ENCODE measurements around the gene CFAP43. TPM values are rescaled to one million over a fixed set of nuclear protein-coding genes. Genes with fewer than 3 reads are reported as not detected.

Gene CFAP43
- total and polyA plus RNA-seq, 10 of the 15 experiments (the other 5 are each of a cell fraction or from before 2014, with no cell fraction given) = 0.06 to 0.14 (median 0.10) TPM; not detected in 5

DNA sequence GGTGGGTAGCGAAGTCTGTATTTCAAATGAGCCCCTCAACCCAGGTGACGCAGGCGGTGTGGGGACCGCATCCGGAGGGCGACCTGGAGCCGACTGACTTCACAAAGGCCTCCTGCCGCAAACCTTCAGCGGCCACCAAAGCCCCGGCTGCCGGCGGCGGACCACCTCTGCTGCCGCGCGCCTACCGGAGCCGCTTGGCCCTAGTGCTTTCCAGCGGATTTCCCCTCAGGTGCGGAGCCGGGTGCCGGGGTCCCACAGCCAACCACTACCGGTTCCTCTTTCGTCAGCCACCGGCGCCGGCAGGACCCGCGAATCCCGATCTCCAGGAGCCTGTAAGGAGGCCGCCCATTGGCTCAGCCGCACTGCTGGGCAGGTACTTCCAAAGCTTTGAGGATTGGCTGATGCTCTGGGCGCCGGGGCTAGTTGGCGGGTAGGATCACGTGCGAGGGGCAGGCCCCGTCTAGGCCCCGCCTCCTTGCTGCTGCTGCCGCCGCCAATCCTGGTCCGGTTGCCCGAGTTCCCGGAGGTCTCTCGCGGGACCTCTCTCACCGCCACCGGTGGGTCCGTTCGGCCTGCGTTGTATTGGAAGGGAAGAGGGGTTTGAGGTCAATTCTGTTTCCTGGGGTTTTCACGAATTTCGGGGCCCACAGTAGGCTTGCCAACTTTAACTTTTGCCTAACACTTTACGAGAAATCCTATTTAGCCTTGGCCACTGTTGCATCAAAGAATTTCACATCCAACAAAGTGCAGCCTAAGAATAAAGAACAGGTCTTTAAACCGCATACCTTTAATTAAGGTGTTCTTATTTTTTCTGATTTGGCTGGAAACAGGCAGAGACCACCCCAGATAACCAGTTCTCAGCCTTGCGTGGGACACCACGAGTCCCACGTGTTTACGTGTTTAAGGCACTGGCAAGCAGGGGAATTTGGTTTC, 36.8 kb upstream of the CFAP43 start, which contains the start of gene GSTO2 (continued):
- TF ChIP-seq ZBTB33 (IDR thresholded peaks at IDR 0.05) (no peak), CHD1 (IDR thresholded peaks at IDR 0.05; ENCODE audit: low read depth, low read length) (0 out of 2 replicates have a peak, but pooled peaks have one; percentile 33), MXI1 (IDR thresholded peaks at IDR 0.05; ENCODE audit: low read depth, low read length) (peak; percentile 78), SPI1 (IDR thresholded peaks at IDR 0.05; ENCODE audit: borderline replicate concordance, insufficient read depth, low read depth, low read length) (peak; percentile 75; the same call in 1 of the 2 replicates), E4F1 (IDR thresholded peaks at IDR 0.05; ENCODE audit: borderline replicate concordance, partially characterized antibody) (peak; percentile 52), RCOR1 (conservative IDR thresholded peaks at IDR 0.05; ENCODE audit: low read depth, low read length) (0 out of 2 replicates have a peak, but pooled peaks have one; percentile 62), ZNF687 (IDR thresholded peaks at IDR 0.05) (no peak), NFIC (IDR thresholded peaks at IDR 0.05; ENCODE audit: low read depth, low read length) (0 out of 2 replicates have a peak, but pooled peaks have one; percentile 12), EGR1 (IDR thresholded peaks at IDR 0.05; ENCODE audit: borderline replicate concordance in 1 of 2, low read depth in 2 of 2, low read length in 2 of 2) (no peak), EZH2 (IDR thresholded peaks at IDR 0.05; ENCODE audit: borderline replicate concordance, control insufficient read depth, low read depth, low read length) (no peak), PRDM15 (CRISPR knock-in tag; IDR thresholded peaks at IDR 0.05) (no peak), BCL11A (IDR thresholded peaks at IDR 0.05; ENCODE audit: low read depth, low read length) (no peak)

Data from GM12878 (cell line).